ENCODE results near the gene DENND11.

DNA sequence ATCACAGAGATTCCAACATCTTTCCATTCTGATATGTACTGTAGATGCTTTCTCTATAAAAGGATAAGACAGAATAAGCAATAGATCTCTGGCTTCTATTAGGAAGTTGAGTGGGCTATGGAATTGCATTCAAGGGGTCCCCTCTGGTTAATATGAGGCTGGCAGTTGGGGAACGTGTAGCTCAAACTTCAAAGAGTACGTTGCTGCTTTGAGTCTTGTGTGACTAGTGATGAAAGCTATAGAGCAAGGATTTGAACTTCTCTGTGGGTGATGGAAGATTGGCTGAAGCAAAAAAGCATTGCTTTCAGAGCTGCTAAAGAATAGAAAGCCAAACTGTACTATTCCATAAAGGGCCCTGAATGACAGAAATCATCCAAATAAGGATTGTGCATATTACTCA lies 12.6 kb upstream of the DENND11 start:
- TF ChIP-seq, protein P1, sequence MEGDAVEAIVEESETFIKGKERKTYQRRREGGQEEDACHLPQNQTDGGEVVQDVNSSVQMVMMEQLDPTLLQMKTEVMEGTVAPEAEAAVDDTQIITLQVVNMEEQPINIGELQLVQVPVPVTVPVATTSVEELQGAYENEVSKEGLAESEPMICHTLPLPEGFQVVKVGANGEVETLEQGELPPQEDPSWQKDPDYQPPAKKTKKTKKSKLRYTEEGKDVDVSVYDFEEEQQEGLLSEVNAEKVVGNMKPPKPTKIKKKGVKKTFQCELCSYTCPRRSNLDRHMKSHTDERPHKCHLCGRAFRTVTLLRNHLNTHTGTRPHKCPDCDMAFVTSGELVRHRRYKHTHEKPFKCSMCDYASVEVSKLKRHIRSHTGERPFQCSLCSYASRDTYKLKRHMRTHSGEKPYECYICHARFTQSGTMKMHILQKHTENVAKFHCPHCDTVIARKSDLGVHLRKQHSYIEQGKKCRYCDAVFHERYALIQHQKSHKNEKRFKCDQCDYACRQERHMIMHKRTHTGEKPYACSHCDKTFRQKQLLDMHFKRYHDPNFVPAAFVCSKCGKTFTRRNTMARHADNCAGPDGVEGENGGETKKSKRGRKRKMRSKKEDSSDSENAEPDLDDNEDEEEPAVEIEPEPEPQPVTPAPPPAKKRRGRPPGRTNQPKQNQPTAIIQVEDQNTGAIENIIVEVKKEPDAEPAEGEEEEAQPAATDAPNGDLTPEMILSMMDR (IDR thresholded peaks at IDR 0.05 in 8 of 11, conservative IDR thresholded peaks at IDR 0.05 in 3 of 11): no peak
- no peak for TF ChIP-seq POLR2A (IDR thresholded peaks at IDR 0.05)
- no peak for TF ChIP-seq POLR2AphosphoS5 (IDR thresholded peaks at IDR 0.05)

All from spleen (tissue), 7 donors.